ENCODE measurements around the gene ALDH3A2. TPM values are rescaled to one million over a fixed set of nuclear protein-coding genes. Genes with fewer than 3 reads are reported as not detected.
"Not testable (repeated sequence)": the region's sequence is repeated elsewhere in the genome, so short reads cannot be mapped to it uniquely, and the experiment has no call there.

ALDH3A2 gene
- total RNA-seq, 1 donor from 2014 or later = 62.9 TPM

- DNase-seq (ENCODE audit: low read depth, low spot score) = no peak
Measured at GRCh38 chr17:19678581-19679453, 30.3 kb downstream of the ALDH3A2 start.

- no peak for DNase-seq (ENCODE audit: low read depth, low spot score)
Measured at GRCh38 chr17:19683117-19683516, 34.6 kb downstream of the ALDH3A2 start.

- not testable (repeated sequence) for DNase-seq (ENCODE audit: low read depth, low spot score)
Measured at GRCh38 chr17:19684909-19685580, 36.5 kb downstream of the ALDH3A2 start.

GRCh38 chr17:19686400-19687090 lies 38.0 kb downstream of the ALDH3A2 start:
- DNase-seq (ENCODE audit: low read depth, low spot score) = no peak

- DNase-seq (ENCODE audit: low read depth, low spot score) = no peak
Measured at GRCh38 chr17:19702217-19702641, 53.7 kb downstream of the ALDH3A2 start.

- no peak for DNase-seq (ENCODE audit: low read depth, low spot score)
Measured at GRCh38 chr17:19703106-19703827, 54.7 kb downstream of the ALDH3A2 start.

- no peak for DNase-seq (ENCODE audit: low read depth, low spot score)
Measured at GRCh38 chr17:19703828-19704613, 55.5 kb downstream of the ALDH3A2 start.

- DNase-seq (ENCODE audit: low read depth, low spot score) = no peak
Measured at GRCh38 chr17:19705201-19705600, 56.6 kb downstream of the ALDH3A2 start.

GRCh38 chr17:19705771-19706770 lies 57.5 kb downstream of the ALDH3A2 start:
- no peak for DNase-seq (ENCODE audit: low read depth, low spot score)

GRCh38 chr17:19706791-19707727 lies 58.5 kb downstream of the ALDH3A2 start:
- no peak for DNase-seq (ENCODE audit: low read depth, low spot score)

GRCh38 chr17:19707728-19708221 lies 59.2 kb downstream of the ALDH3A2 start:
- DNase-seq (ENCODE audit: low read depth, low spot score) = no peak

- no peak for DNase-seq (ENCODE audit: low read depth, low spot score)
Measured at GRCh38 chr17:19708431-19709175, 60.1 kb downstream of the ALDH3A2 start.

GRCh38 chr17:19709841-19710240 lies 61.3 kb downstream of the ALDH3A2 start:
- no peak for DNase-seq (ENCODE audit: low read depth, low spot score)

- DNase-seq (ENCODE audit: low read depth, low spot score) = no peak
Measured at GRCh38 chr17:19712436-19713004, 64.0 kb downstream of the ALDH3A2 start.

- no peak for DNase-seq (ENCODE audit: low read depth, low spot score)
Measured at GRCh38 chr17:19713462-19713861, 64.9 kb downstream of the ALDH3A2 start.

GRCh38 chr17:19713901-19714361 lies 65.4 kb downstream of the ALDH3A2 start:
- DNase-seq (ENCODE audit: low read depth, low spot score) = no peak
